Fibroblast of villous mesenchyme (primary cell): ENCODE data around the gene STARD10. TPM values are rescaled to one million over a fixed set of nuclear protein-coding genes. Genes with fewer than 3 reads are reported as not detected.

Source experiments
- DNase-seq: peaks from one replicate; pipeline ENCODE4 v3.0.0-alpha.2; 2010; ENCODE audit warnings: low read depth
- H3K4me3 ChIP-seq: 2 replicates; pipeline ENCODE4 v1.5.1; 2011; ENCODE audit warnings: low read depth, mild to moderate bottlenecking, low read length
- CTCF ChIP-seq: IDR thresholded peaks from 2 replicates; pipeline ENCODE4 v1.5.1; 2012; ENCODE audit warnings: low read depth, mild to moderate bottlenecking, low read length; ENCODE audit not compliant: insufficient read depth
- total RNA-seq: library from RNA; depleted of rRNA; stranded (reverse); fragments of >200 nt; gene quantifications from 2 replicates; pipeline ENCODE4 v1.2.3, GENCODE V29; 2012

Gene STARD10
- total RNA-seq, 1 donor, result 34.5 TPM

DNA sequence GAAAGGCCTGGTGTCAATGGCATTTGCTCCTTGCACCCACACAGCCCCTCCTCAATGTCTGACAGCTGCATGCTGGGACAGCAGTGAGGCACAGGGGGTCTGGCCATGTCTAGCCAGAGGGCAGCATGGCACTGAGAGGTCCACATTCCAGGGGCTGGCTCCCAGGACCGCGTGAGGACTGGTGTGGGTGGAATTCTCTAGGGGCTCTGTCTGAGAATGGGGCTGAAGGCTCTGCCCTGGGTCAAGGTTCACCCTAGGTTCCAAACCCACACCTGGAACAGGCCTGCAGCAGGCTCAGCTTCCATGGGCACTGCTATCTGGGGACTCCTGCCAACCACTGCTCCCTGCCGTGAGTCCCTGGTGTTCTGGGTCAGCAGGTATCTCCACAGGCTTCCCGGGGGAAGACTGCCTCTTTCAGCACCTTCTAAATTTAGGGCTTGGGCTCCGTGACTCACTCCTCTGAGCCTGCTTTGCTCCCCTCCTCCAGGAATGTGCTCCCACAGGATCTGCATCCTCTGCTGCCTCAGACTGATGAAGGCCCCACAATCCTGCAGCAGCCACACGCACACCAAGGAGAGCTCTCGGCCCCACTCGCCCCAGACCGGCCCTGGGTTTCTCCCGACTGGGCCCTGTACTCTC is 4.2 kb downstream of the STARD10 start:
- no peak for TF ChIP-seq CTCF
- no peak overlapping the region for H3K4me3 ChIP-seq
- DNase-seq, result peak; percentile 23

DNA sequence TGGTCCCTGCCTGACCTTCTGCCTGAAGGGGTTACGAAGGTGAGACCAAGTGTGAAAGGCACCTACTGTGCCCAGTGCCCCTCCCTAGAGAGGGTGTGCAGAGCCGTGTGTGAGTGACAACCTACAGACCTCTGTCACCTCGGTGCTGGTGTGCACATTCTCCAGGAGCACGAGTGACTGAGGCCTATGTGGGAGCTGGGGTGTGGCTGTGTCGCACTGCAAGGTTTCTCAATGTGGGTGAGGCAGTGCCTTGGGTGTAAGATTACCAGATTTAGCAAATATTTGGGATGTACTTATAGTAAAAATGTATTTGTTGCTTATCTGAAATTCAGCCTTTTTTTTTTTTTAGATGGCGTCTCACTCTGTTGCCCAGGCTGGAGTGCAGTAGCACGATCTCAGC is 5.6 kb downstream of the STARD10 start:
- TF ChIP-seq CTCF, result no peak
- no peak overlapping the region for H3K4me3 ChIP-seq
- no peak for DNase-seq

DNA sequence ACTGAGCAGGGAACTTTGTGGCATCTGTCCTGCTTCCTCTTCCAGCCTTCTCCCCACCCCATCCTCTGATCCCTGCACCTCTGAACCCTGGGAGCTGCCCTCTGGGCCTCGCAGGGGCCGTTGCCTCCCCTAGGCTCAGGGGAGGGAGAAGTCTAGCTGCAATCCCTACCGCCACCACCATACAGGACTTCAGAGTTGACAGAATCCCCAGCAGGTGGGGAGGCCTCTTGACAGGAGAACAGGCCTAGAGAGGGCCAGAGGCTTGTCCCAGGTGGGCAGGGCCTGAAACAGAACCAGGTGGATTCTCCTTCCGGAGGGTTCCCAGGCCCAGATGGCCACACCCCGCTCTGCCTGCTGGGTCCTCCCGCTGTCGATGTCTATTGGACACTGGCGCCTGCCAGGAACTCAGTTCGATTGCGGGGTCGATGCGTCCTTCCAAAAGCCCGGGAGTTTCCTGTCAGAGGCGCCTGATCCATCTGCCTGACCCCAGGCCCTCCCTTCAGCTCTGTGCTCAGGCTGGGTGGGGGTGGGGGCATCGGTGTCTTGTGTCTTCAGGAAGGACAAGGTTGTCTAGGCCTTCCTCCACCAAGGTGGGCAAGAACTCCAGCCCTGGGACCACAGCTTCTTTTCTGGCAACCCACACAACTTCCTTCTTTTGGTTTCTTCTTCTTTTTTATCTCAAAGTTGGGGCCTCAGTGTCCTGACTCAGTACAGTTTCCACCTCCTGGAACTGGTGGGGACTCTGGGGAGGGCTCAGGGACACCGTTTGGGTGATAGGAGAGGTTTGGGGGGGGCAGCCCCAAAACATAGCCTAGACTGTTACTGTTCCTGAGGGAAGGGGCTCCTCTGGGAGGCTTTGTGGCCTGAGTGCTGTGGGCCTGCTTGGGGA is 6.4 kb downstream of the STARD10 start:
- no peak for DNase-seq
- H3K4me3 ChIP-seq, result no peak overlapping the region
- TF ChIP-seq CTCF, result peak; percentile 24

DNA sequence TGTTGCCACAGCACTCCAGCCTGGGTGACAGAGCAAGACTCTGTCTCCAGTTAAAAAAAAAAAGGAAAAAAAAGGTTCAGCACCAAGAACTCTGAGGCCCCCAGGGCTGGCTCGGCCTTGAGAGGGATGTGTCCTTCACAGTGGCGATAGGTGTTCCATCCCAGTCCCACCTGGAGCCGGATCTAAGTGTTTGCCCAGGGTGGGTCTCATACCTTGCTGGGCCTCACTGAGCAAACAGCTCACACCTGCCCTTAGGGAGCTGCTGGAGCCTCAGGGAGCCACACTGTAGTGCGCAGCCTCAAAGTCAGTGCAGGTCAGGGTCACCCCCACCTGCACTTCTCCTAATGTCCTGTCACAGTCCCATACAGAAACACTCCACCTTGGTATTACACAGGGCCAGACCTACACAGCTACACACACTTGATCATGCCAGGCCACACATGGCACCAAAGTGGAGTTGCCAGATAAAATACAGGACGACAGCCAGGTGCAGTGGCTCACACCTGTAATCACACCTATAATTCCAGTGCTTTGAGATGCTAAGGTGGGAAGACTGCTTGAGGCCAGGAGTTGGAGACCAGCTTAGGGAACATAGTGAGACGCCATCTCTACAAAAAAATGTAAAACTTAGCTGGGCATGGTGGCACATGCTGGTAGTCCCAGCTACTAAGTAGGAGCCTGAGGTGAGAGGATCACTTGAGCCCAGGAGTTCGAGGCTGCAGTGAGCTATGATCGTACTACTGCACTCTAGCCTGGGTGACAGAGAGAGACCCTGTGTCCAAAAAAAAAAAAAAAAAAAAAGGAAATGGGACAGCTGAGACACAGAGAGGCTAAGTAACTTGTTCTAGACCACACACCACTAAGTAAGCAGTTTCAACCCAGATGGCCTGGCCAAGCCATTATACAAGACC is 7.3 kb downstream of the STARD10 start:
- H3K4me3 ChIP-seq, result no peak overlapping the region
- DNase-seq, result no peak

GRCh38 chr11:72784662-72785061 is 9.2 kb downstream of the STARD10 start:
- TF ChIP-seq CTCF, result no peak
- no peak for DNase-seq
- no peak overlapping the region for H3K4me3 ChIP-seq

More for the DNA sequence above, 7.3 kb downstream of the STARD10 start:
- TF ChIP-seq CTCF, result no peak

DNA sequence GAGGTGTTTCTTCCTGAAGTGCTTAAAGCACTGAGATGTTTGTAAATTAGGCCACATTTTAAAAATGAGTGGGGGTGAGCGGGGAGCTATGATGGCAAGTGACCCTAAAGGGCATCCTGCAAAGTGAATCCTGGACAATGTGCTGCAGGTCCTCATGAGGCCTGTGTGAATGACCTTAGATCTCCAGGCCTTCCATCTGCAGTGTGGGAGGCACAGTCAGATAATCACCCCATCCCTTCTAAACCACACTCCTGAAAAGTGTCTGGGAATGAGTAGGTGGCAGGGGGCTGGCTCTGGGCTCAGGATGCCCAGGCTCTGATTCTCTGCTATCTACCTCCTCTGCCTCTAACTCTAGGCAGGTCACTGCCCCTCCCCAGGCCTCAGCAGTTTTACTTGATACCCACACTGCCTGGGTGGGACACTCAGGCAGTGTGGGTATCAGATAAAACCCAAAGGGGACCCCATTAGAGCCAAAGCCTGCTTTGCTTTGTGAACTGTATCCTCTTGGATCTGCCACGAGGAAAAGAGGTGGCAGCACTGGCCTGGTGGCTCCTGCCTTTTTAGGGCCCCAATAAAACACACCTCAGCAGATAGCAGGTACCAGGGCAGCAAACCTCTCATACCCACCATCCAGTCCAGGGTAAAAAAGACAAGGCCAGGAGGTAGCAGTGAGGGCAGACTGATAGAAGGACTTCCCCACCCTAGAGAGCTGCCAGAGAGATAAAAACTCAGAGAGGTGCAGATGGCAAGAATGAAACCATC is 10.5 kb downstream of the STARD10 start:
- no peak for TF ChIP-seq CTCF
- no peak for DNase-seq
- no peak overlapping the region for H3K4me3 ChIP-seq
